Stimulated activated CD4-positive, alpha-beta T cell treated with anti-CD3 and anti-CD28 coated beads, Interleukin-12 subunit alpha, Interleukin-12 subunit beta, amount 100 ng/mL, for 24 hours (primary cell): ENCODE results near the gene CYB561.

ENCODE experiments used
- DNase-seq, 2 experiments: peaks; one replicate each; pipeline ENCODE4 v3.0.0-alpha.2; 2020; ENCODE audit warnings: low read depth in 2 of 2

Gene CYB561

DNA sequence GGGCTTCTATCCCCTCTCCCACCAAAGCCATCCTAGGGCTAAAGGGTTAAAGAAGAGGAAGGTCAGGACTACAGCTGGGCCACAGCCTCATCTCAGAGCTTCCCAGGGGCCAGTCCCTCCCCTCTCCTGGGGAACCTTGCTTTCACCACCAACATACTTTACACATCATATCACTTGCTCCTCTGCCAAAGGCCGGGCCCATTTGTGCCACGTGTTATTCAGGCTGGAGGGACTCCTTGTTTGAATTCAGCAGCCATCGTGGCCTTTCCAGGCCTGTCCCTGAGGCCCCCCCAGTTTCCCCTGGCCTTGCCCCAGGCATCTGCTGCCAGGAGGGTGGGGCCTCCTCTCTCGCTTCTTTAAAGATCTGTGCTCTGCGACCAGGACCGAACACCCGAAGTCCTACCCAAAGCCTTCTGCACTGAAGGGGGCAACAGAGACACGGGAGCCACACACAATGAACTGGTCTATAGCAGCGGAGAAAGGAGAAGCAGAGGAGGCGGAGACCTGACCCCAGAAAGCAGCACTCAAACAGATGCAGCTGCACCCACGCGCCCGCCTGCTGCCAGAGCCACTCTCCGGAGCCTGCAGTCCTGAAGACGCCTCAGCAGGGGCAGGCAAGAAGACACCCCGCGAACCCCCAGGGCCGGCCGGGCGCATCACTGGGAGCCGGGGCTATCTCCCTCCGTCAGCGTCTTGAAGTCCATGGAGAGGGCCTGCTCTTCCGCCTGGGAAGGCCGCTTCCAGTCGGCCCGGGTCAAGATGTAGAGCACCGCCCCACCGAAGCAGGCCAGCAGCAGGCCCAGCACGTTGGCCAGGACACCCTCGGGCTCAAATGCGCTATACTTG is 12.1 kb downstream of the CYB561 start:
- DNase-seq = no peak

GRCh38 chr17:63431939-63432804 is 13.9 kb downstream of the CYB561 start:
- DNase-seq = no peak

GRCh38 chr17:63431618-63431938 is 14.5 kb downstream of the CYB561 start:
- no peak for DNase-seq

GRCh38 chr17:63430223-63430622 is 15.9 kb downstream of the CYB561 start:
- no peak for DNase-seq

- DNase-seq = no peak
These were observed 16.3 kb downstream of the CYB561 start for GRCh38 chr17:63429766-63430165.

DNA sequence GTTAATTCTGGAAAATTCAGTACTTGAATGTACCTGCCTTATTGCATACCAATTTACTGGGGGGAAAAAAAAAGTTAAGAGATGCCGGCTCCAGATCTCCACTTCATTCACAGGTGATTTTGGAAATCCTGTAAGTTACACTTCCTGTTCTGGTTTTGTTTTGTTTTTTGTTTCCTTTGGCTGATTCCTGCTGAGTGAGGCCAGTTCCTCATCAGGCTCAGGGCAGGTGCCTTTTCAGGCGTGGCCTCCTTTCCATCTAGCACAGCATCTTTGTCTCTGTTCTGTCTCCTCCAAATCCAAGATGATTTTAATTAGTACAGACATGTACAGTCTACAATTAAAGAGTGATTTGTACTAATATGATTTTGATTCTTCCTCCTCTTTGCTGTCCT is 19.2 kb downstream of the CYB561 start:
- DNase-seq = no peak

GRCh38 chr17:63426041-63426916 is 19.8 kb downstream of the CYB561 start:
- no peak for DNase-seq

- DNase-seq = peak; percentile 38 to 63
These were observed 20.6 kb downstream of the CYB561 start for GRCh38 chr17:63425483-63425882.

DNA sequence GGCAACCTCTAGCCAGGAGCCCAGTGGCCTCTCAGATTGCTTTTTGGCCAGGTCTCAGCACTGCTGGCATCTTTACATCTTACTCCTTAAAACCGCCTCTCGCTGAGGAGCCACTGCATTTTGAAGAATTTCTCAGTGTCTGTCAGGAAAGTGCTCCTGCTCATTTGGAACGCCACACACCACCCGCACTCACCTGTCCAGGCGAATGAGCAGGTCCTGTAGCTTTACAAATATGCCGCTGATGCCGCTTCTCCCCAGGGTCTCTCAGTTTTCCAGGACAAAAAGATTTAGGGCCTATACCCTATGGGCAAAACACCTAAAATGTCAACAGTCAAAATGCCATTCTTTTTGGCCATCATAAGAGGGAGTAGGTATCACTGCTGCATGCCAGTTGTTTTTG is 22.1 kb downstream of the CYB561 start:
- DNase-seq = no peak

GRCh38 chr17:63423251-63423950 is 22.7 kb downstream of the CYB561 start:
- DNase-seq = no peak

DNA sequence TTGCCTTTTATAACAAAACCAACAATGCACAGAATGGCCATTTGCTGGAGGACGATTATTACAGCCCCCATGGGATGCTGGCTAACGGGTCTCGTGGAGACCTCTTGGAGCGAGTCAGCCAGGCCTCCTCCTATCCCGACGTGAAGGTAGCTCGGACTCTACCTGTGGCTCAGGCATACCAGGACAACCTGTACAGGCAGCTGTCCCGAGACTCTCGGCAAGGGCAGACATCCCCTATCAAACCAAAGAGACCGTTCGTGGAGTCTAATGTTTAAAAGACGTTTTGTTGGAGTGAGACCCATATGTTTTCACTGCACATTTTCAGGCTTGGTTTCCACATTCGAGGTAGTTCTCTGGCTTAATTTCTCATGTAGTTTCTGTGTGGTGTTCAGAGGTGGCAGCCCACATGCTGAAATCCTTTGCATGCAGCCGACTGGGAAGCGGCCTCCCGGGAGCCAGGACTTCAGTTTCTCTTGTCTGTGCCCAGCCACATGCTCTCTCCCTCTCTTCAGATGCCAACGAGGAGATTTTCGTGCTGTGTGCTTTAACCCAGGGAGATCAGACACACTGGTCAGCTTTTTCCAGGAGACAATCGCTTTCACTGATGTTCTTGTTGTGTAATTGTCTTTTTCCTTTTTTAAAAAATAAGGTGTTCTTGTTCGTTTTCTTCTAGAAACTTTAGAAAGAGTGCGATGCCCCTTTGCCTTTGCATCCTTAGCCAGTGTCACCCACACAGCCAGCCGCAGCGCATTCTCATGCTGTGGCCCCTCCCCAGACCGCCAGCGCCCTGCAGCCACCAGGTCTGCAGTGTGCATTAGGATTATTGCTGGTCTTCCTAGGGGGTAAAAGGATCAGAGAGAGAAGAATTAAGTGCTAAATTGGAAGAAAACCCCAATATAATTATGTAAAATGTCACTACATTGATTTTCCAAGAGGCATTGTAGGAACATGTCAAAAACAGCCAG is 24.1 kb downstream of the CYB561 start:
- DNase-seq = no peak

- DNase-seq = no peak
These were observed 25.0 kb downstream of the CYB561 start for GRCh38 chr17:63420868-63421680.

DNA sequence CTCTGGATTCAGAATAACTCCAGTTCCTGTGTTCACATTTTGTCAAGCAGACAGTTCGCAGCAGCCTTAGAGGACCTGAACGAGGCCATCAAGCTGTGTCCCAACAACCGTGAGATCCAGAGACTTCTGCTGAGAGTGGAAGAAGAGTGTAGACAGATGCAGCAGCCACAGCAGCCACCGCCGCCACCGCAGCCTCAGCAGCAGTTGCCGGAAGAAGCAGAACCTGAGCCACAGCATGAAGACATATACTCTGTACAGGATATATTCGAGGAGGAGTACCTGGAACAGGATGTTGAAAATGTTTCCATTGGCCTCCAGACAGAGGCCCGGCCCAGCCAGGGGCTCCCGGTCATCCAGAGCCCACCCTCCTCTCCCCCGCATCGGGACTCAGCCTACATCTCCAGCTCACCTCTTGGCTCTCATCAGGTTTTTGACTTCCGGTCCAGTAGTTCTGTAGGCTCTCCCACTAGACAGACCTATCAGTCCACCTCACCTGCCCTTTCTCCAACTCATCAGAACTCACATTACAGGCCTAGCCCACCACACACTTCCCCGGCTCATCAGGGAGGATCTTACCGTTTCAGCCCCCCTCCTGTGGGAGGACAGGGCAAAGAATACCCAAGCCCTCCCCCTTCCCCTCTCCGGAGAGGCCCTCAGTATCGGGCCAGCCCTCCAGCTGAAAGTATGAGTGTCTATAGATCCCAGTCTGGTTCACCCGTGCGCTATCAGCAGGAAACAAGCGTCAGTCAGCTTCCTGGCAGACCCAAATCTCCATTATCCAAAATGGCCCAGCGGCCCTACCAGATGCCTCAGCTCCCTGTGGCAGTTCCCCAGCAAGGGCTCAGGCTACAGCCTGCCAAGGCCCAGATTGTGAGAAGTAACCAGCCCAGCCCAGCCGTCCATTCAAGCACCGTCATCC is 25.9 kb downstream of the CYB561 start:
- no peak for DNase-seq

GRCh38 chr17:63419398-63419797 is 26.7 kb downstream of the CYB561 start:
- no peak for DNase-seq

GRCh38 chr17:63418540-63418939 is 27.6 kb downstream of the CYB561 start:
- no peak for DNase-seq

DNA sequence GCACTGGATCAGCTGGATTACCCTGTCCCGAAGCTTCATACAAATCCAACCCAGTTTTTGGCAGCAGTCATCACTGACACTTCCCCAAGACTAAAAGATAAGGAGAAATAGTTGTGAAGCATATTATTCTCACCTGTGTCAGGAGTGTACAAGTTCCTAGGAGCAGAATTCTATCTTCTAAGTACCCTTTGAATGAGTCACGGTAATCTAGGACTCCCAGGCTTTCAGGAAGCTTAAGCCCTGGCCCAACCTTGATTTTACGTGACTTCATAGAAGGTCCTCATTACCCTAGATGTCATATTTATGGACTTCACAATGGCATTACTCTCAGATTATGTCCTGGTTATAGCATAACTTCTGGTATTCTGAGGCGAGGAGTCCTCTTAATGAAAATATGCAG is 31.9 kb downstream of the CYB561 start:
- DNase-seq = no peak

DNA sequence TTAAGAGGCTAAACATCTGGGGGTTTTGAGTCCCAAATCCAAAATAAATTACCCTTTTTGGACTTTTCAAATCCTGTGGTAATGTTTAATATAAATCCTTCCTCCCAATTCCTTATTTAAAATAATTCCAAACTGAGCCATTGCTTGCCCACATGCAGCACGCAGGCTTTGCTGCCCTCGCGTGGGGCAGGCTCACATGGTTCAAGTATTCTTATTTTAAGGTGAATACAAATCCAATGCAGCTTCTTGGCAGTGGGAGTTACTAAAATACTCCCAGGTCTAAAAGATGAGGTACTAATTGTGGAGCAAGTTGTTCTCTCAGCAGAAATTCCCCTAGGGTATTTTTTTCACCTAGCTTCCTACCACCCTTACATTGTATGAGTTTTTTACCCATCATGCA is 33.0 kb downstream of the CYB561 start:
- DNase-seq = no peak

DNA sequence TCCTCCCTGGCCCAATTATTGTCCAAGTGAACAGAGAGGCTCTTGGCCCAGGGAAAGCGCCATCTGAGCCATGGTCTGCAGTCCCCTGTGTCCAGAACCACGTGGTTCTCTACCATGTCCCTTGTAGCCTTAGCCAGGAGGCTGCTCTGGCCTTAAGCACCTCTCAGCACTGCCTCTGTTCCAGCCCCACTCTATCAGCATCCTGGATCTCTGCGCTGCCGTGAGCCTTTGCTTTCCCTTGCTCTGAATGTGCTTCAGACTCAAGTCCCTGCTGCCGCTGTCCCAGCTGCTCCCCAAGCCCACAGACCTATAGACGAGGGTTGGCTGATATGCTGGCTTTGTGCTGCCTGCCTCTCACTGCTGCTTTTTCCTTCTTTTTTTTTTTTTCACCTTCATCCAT is 33.9 kb downstream of the CYB561 start:
- DNase-seq = no peak
